HEK293T (cell line): ENCODE results near the gene SCART1.

ENCODE experiments used
- CTCF ChIA-PET: fragments of 350-600 bp; formaldehyde crosslinking; extraction: SDS; loops from one replicate; lab custom pipeline; 2021; ENCODE audit warnings: antibody characterized with exemption, inconsistent platforms; lab: Yijun Ruan, JAX
- POLR2A ChIA-PET: fragments of 350-600 bp; formaldehyde crosslinking; extraction: SDS; loops from one replicate; lab custom pipeline; 2020; ENCODE audit warnings: antibody characterized with exemption, inconsistent platforms; lab: Yijun Ruan, JAX
- DNase-seq: peaks from one replicate; pipeline ENCODE4 v3.0.0; 2012; ENCODE audit warnings: mixed read lengths; ENCODE audit errors: extremely low spot score
- ARNT ChIP-seq: fragments of 450-650 bp; IDR thresholded peaks from 2 replicates; pipeline ENCODE4 v1.6.1; 2017; ENCODE audit warnings: mild to moderate bottlenecking
- BHLHE40 ChIP-seq: fragments of 450-650 bp; IDR thresholded peaks from 2 replicates; pipeline ENCODE4 v1.6.1; 2016; ENCODE audit warnings: mild to moderate bottlenecking, moderate library complexity, borderline replicate concordance
- CTBP1 ChIP-seq: fragments of 450-650 bp; IDR thresholded peaks from 2 replicates; pipeline ENCODE4 v1.6.1; 2016; ENCODE audit warnings: borderline replicate concordance
- ELF4 ChIP-seq: fragments of 450-650 bp; IDR thresholded peaks from 2 replicates; pipeline ENCODE4 v1.6.1; 2017; ENCODE audit warnings: antibody characterized with exemption
- FOXA1 ChIP-seq: fragments of 450-650 bp; IDR thresholded peaks from 2 replicates; pipeline ENCODE4 v1.6.1; 2016; ENCODE audit warnings: mild to moderate bottlenecking
- FOXK2 ChIP-seq: fragments of 450-650 bp; IDR thresholded peaks from 2 replicates; pipeline ENCODE4 v1.6.1; 2016; ENCODE audit warnings: mild to moderate bottlenecking
- FOXM1 ChIP-seq: fragments of 450-650 bp; IDR thresholded peaks from 2 replicates; pipeline ENCODE4 v1.6.1; 2017; ENCODE audit warnings: mild to moderate bottlenecking, borderline replicate concordance
- HDGF ChIP-seq: fragments of 450-650 bp; IDR thresholded peaks from 2 replicates; pipeline ENCODE4 v1.6.1; 2017; ENCODE audit warnings: antibody characterized with exemption, borderline replicate concordance
- L3MBTL2 ChIP-seq: fragments of 450-650 bp; conservative IDR thresholded peaks from 2 replicates; pipeline ENCODE4 v1.6.1; 2016; ENCODE audit warnings: mild to moderate bottlenecking
- LEF1 ChIP-seq: fragments of 450-650 bp; IDR thresholded peaks from 2 replicates; pipeline ENCODE4 v1.6.1; 2017; ENCODE audit warnings: mild to moderate bottlenecking, borderline replicate concordance
- NFRKB ChIP-seq: fragments of 450-650 bp; IDR thresholded peaks from 2 replicates; pipeline ENCODE4 v1.6.1; 2016; ENCODE audit warnings: mild to moderate bottlenecking, moderate library complexity
- SP1 ChIP-seq: fragments of 450-650 bp; IDR thresholded peaks from 2 replicates; pipeline ENCODE4 v1.6.1; 2017
- SUZ12 ChIP-seq: fragments of 450-650 bp; IDR thresholded peaks from 2 replicates; pipeline ENCODE4 v1.6.1; 2016; ENCODE audit warnings: mild to moderate bottlenecking
- TARDBP ChIP-seq: fragments of 450-650 bp; IDR thresholded peaks from 2 replicates; pipeline ENCODE4 v1.6.1; 2016
- ZNF384 ChIP-seq: fragments of 450-650 bp; IDR thresholded peaks from 2 replicates; pipeline ENCODE4 v1.6.1; 2016
- TF ChIP-seq, protein P1 (sequence below): fragments of 450-650 bp; IDR thresholded peaks from 2 replicates; pipeline ENCODE4 v1.6.1; 2016

Gene SCART1

DNA sequence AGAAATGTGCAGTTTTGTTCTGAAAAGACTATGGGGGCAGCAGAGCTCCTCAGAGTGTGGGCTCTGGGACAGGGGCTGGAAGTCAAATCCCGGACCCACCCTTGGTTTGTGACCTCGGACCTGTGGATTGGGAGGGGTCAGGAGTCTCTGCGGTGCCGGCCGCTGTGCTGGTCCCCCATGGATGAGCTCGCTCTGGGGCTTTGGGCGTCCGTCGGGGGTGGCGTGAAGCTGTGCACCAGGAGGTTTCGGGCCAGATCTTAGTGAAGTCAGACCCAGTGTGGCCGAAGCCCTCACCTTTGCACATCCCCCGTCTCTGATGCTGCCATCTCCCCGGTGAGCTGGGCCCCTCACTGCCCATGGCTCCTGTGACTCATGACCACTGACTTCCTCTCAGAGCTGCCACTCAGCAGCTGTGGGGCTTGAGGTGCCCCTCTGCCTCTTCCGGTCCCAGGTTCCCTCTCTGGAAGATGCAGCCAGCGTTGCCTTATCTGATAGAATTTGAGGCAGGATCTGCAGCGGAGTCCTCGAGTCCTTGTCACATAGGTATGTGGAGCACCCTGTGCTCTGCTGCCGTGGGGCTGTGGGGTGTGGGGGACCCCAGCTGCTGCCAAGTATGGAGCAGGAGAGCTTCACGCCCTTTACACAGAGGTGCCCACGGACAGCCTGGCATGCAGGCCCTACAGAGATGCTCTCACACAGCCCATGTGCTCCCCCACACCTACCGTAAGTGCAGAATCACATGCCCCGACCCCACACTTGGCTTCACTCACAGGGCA, 11.4 kb upstream of the SCART1 start:
- CTCF ChIA-PET: no interaction called here
- TF ChIP-seq HDGF (no peak), ZNF384 (no peak), BHLHE40 (no peak), FOXK2 (no peak), TARDBP (no peak), LEF1 (no peak), FOXA1 (no peak), FOXM1 (no peak), ARNT (no peak), L3MBTL2 (no peak), SP1 (no peak), SUZ12 (no peak), ELF4 (no peak), NFRKB (no peak), CTBP1 (no peak)
- TF ChIP-seq, protein P1, sequence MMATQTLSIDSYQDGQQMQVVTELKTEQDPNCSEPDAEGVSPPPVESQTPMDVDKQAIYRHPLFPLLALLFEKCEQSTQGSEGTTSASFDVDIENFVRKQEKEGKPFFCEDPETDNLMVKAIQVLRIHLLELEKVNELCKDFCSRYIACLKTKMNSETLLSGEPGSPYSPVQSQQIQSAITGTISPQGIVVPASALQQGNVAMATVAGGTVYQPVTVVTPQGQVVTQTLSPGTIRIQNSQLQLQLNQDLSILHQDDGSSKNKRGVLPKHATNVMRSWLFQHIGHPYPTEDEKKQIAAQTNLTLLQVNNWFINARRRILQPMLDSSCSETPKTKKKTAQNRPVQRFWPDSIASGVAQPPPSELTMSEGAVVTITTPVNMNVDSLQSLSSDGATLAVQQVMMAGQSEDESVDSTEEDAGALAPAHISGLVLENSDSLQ: no peak
- POLR2A ChIA-PET: no interaction called here
- DNase-seq: no peak

DNA sequence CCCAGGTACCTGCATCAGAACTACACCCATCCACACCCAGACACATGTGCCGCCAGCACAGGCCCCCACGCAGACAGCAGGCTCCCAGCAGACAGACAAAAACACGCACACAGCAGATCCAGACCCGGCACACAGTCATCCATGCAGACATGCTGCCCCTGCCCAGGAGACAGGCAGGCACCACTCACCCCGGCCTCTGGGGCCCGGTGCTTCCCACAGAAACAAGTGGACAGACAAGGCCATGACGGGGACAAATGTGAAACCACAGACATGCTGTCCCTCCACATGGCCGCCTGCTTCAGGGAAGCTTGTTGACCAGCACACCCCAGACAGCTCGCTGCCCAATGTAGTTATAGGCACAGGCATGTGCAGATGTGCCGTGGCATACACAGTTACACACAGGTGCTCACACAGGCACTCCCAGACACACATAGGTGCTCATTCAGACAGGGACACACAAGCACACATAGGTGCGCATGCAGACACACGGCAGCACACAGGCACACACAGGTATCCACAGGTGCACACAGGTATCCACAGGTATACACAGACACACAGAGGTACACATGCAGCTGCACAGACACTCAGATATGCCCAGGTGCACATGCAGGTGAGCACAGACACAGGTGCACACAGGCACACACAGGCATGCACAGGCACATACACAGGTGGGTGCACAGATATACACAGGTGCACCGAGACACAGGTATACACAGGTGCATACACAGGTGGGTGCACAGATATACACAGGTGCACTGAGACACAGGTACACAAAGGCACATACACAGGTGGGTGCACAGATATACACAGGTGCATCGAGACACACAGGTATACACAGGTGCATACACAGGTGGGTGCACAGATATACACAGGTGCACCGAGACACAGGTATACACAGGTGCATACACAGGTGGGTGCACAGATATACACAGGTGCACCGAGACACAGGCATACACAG, 10.5 kb upstream of the SCART1 start:
- TF ChIP-seq CTBP1 (no peak), BHLHE40 (no peak), FOXK2 (no peak), ZNF384 (no peak), FOXM1 (no peak), FOXA1 (no peak), SUZ12 (no peak), TARDBP (no peak), ELF4 (no peak)
- TF ChIP-seq, protein P1: no peak
- no peak for DNase-seq
- POLR2A ChIA-PET: no interaction called here
- CTCF ChIA-PET: no interaction called here

DNA sequence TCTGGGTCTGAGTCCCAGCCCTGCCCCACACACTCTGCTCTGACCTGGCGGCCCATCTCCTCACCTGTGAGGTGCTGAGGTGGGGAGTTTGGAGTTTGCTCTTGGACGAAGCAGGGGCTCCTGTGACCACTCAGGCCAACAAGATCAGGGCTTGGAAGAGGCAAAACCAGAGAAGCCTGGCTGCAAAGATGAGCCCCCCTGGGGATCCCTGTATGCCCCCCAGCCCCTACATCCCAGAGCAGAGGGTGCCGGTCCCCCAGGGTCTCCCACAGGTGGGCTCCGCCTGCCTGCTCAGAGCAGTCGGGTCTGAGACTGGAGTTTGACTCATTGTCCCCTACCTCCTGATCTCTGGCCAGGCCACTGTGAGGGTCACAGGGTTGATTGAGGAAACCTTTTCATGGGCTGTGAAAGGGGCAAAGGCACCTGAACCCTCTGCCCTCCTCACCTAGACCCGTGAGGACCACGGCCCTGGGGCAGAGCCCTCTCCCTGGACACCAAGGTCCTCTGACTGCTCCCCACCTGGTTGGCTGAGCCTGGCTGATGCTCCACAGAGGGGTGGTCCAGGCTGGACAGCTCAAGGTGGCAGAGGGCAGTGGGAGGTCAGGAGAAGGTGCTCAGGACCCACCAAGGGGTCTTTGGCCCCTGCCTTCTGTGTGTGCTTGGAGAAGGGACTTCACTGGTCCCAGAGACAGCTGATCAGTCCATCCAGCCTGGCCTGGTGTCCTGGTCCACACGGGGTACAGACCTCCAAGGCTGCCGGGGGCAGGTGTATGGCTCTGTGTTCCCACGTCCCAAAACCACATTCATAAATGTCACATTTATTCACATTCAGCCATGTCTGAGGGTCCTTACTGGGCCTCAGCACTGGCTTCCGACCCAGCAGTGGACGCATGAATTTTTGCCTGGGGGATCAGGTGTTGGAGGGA, 9.1 kb upstream of the SCART1 start:
- TF ChIP-seq NFRKB: no peak
- TF ChIP-seq FOXK2: no peak
- TF ChIP-seq ZNF384: no peak
- TF ChIP-seq SUZ12: no peak
- TF ChIP-seq, protein P1: no peak
- TF ChIP-seq LEF1: no peak
- TF ChIP-seq HDGF: no peak
- TF ChIP-seq SP1: no peak
- TF ChIP-seq TARDBP: no peak
- POLR2A ChIA-PET: no interaction called here
- DNase-seq: no peak
- CTCF ChIA-PET: no interaction called here

DNA sequence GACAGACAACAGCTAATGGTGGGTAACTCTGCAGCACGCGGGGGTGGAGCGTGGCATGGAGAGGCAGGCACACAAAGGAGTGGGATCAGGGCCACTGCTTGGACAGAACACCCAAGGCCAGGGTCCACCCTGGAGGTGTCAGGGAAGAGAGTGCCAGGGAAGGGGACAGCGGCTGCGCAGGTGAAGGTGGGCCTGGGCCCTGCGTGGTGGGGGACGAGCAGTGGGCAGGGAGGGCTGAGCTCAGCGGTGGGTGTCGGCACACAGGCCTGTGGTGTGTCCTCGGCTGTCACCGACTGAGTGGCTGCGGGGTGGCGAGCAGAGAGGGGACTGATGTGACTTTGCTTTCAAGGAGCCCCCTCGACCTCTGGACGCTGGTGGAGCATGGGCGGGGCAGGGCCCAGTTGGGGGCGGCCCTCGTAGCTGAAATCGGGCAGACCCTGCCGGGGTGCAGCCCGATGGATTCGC, 8.4 kb upstream of the SCART1 start:
- TF ChIP-seq SUZ12 (no peak), ARNT (no peak), HDGF (no peak), L3MBTL2 (no peak), FOXA1 (no peak), CTBP1 (no peak), TARDBP (no peak), LEF1 (no peak), BHLHE40 (no peak), FOXK2 (no peak), ELF4 (no peak), SP1 (no peak), ZNF384 (no peak), NFRKB (no peak), FOXM1 (no peak)
- TF ChIP-seq, protein P1: no peak
- DNase-seq: no peak
- POLR2A ChIA-PET: no interaction called here
- CTCF ChIA-PET: no interaction called here
